Measurements from ENCODE around the gene CAPSL.

Gene CAPSL

DNA sequence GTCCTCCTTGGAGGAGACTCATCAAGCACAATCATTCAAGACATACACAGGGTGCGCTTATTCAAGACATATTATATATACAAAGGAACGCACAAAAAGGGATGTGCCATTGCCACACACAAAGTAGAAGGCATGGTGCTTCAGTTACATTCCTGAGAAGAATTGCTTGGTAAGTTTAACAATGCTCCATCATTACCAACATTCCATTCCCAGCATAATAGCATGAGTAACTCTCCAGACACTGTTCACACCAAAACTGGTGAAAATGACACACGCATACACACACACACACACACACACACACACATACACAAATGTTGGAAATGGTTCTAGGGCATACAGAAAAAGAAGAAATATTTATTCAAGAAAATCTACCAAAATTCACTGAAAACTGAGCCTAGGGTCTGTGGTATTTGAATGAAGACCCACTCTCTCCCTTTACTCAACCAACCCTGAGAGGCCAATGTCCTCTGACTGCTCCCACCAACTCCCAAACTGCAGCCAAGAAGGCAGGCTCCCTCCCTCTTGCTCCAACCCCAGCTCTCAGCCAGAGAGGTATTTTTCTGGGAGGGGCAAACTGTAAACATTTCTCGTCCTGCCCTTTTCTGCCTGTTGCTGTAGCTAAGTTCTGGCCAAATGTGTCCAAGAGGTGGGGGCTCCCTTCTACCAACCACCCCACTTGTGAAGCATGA is 32.9 kb upstream of the CAPSL start:
- H3K27me3 ChIP-seq (ENCODE audit: insufficient read depth, low read length, poor library complexity), result no peaks in the 10 kb centered on the region

GRCh38 chr5:35963381-35963843 is 25.0 kb upstream of the CAPSL start:
- no peak overlapping the region for H2BK15ac ChIP-seq (replicated peaks; ENCODE audit: low read depth)
- no peak overlapping the region for H3K4me3 ChIP-seq (ENCODE audit: low read length)
- H3K27me3 ChIP-seq (ENCODE audit: insufficient read depth, low read length, poor library complexity), result no peaks in the 10 kb centered on the region
- H3K4ac ChIP-seq (ENCODE audit: low read depth, low read length), result no peak overlapping the region
- WGBS (ENCODE audit: extremely low coverage, insufficient coverage, low lambda C conversion rate), result no CpG with 5 or more reads among the region's 8 CpGs
- no peak overlapping the region for H3K27ac ChIP-seq (ENCODE audit: low read depth, low read length)
- H2AK5ac ChIP-seq (ENCODE audit: low read length), result no peak overlapping the region
- no peak overlapping the region for H3K18ac ChIP-seq (ENCODE audit: low read length)
- no peak overlapping the region for H3K23ac ChIP-seq (ENCODE audit: low read length)
- H3K9ac ChIP-seq (ENCODE audit: low read length), result no peak overlapping the region
- no peak overlapping the region for H3K4me2 ChIP-seq (ENCODE audit: low read length)
- H3K4me1 ChIP-seq (ENCODE audit: control insufficient read depth, low read depth, low read length), result no peaks in the 10 kb centered on the region
- no peak overlapping the region for H4K5ac ChIP-seq (ENCODE audit: low read length)
- no peak overlapping the region for H2BK120ac ChIP-seq (ENCODE audit: low read depth, low read length)
- no peaks in the 10 kb centered on the region for H3K36me3 ChIP-seq (ENCODE audit: control insufficient read depth, insufficient read depth, low read length)
- H3K79me2 ChIP-seq (ENCODE audit: control insufficient read depth, insufficient read depth, low read length), result no peaks in the 10 kb centered on the region
- no peak overlapping the region for H2BK5ac ChIP-seq (ENCODE audit: low read length)
- no peak overlapping the region for H4K8ac ChIP-seq (ENCODE audit: low read depth, low read length)
- DNase-seq, result peak; percentile 62
- H3K79me1 ChIP-seq (ENCODE audit: low read length), result no peaks in the 10 kb centered on the region
- H3K56ac ChIP-seq (ENCODE audit: low read length), result no peak overlapping the region

More for the DNA sequence above, 32.9 kb upstream of the CAPSL start:
- Histone ChIP-seq H2BK15ac (replicated peaks; ENCODE audit: low read depth) (no peak overlapping the region), H2BK120ac (ENCODE audit: low read depth, low read length) (no peak overlapping the region), H3K27ac (ENCODE audit: low read depth, low read length) (no peak overlapping the region), H3K18ac (ENCODE audit: low read length) (no peak overlapping the region), H3K4me2 (ENCODE audit: low read length) (no peak overlapping the region), H3K9ac (ENCODE audit: low read length) (no peak overlapping the region), H4K5ac (ENCODE audit: low read length) (no peak overlapping the region), H3K4me1 (ENCODE audit: control insufficient read depth, low read depth, low read length) (no peaks in the 10 kb centered on the region), H3K4ac (ENCODE audit: low read depth, low read length) (no peak overlapping the region), H2AK5ac (ENCODE audit: low read length) (no peak overlapping the region), H4K8ac (ENCODE audit: low read depth, low read length) (no peak overlapping the region), H3K36me3 (ENCODE audit: control insufficient read depth, insufficient read depth, low read length) (no peaks in the 10 kb centered on the region), H3K23ac (ENCODE audit: low read length) (no peak overlapping the region), H3K79me2 (ENCODE audit: control insufficient read depth, insufficient read depth, low read length) (no peaks in the 10 kb centered on the region), H3K79me1 (ENCODE audit: low read length) (no peaks in the 10 kb centered on the region), H3K56ac (ENCODE audit: low read length) (no peak overlapping the region), H3K4me3 (ENCODE audit: low read length) (no peak overlapping the region), H2BK5ac (ENCODE audit: low read length) (no peak overlapping the region)
- no peak for DNase-seq
- whole genome bisulfite sequencing (ENCODE audit: extremely low coverage, insufficient coverage, low lambda C conversion rate), result no CpG with 5 or more reads among the region's 4 CpGs

GRCh38 chr5:35960328-35960727 is 21.9 kb upstream of the CAPSL start:
- DNase-seq, result no peak
- no peak overlapping the region for H3K27ac ChIP-seq (ENCODE audit: low read depth, low read length)
- WGBS (ENCODE audit: extremely low coverage, insufficient coverage, low lambda C conversion rate), result no CpG with 5 or more reads among the region's 7 CpGs

GRCh38 chr5:35956429-35956828 is 18.0 kb upstream of the CAPSL start:
- Histone ChIP-seq H3K23ac (ENCODE audit: low read length) (no peak overlapping the region), H3K27me3 (ENCODE audit: insufficient read depth, low read length, poor library complexity) (peaks cover 3% of the 10 kb centered on the region), H3K4ac (ENCODE audit: low read depth, low read length) (no peak overlapping the region), H4K8ac (ENCODE audit: low read depth, low read length) (no peak overlapping the region), H3K56ac (ENCODE audit: low read length) (no peak overlapping the region), H2BK5ac (ENCODE audit: low read length) (no peak overlapping the region), H3K79me1 (ENCODE audit: low read length) (no peaks in the 10 kb centered on the region), H2BK120ac (ENCODE audit: low read depth, low read length) (no peak overlapping the region), H4K5ac (ENCODE audit: low read length) (no peak overlapping the region), H2BK15ac (replicated peaks; ENCODE audit: low read depth) (no peak overlapping the region), H3K79me2 (ENCODE audit: control insufficient read depth, insufficient read depth, low read length) (no peaks in the 10 kb centered on the region), H3K4me3 (ENCODE audit: low read length) (no peak overlapping the region), H3K18ac (ENCODE audit: low read length) (no peak overlapping the region), H3K36me3 (ENCODE audit: control insufficient read depth, insufficient read depth, low read length) (no peaks in the 10 kb centered on the region), H3K4me1 (ENCODE audit: control insufficient read depth, low read depth, low read length) (no peaks in the 10 kb centered on the region), H2AK5ac (ENCODE audit: low read length) (no peak overlapping the region), H3K27ac (ENCODE audit: low read depth, low read length) (no peak overlapping the region), H3K4me2 (ENCODE audit: low read length) (no peak overlapping the region), H3K9ac (ENCODE audit: low read length) (no peak overlapping the region)
- no peak for DNase-seq
- no CpG with 5 or more reads among the region's 1 CpG for WGBS (ENCODE audit: extremely low coverage, insufficient coverage, low lambda C conversion rate)

More at GRCh38 chr5:35960328-35960727, 21.9 kb upstream of the CAPSL start:
- H3K36me3 ChIP-seq (ENCODE audit: control insufficient read depth, insufficient read depth, low read length), result no peaks in the 10 kb centered on the region
- H2BK15ac ChIP-seq (replicated peaks; ENCODE audit: low read depth), result no peak overlapping the region
- H2BK5ac ChIP-seq (ENCODE audit: low read length), result no peak overlapping the region
- H2AK5ac ChIP-seq (ENCODE audit: low read length), result no peak overlapping the region
- no peak overlapping the region for H3K4me3 ChIP-seq (ENCODE audit: low read length)
- H4K8ac ChIP-seq (ENCODE audit: low read depth, low read length), result no peak overlapping the region
- H3K27me3 ChIP-seq (ENCODE audit: insufficient read depth, low read length, poor library complexity), result no peaks in the 10 kb centered on the region
- no peak overlapping the region for H3K9ac ChIP-seq (ENCODE audit: low read length)
- H3K79me1 ChIP-seq (ENCODE audit: low read length), result no peaks in the 10 kb centered on the region
- no peaks in the 10 kb centered on the region for H3K79me2 ChIP-seq (ENCODE audit: control insufficient read depth, insufficient read depth, low read length)
- no peak overlapping the region for H3K23ac ChIP-seq (ENCODE audit: low read length)
- no peaks in the 10 kb centered on the region for H3K4me1 ChIP-seq (ENCODE audit: control insufficient read depth, low read depth, low read length)
- H3K56ac ChIP-seq (ENCODE audit: low read length), result no peak overlapping the region
- no peak overlapping the region for H4K5ac ChIP-seq (ENCODE audit: low read length)
- no peak overlapping the region for H3K4ac ChIP-seq (ENCODE audit: low read depth, low read length)
- H3K4me2 ChIP-seq (ENCODE audit: low read length), result no peak overlapping the region
- H3K18ac ChIP-seq (ENCODE audit: low read length), result no peak overlapping the region
- H2BK120ac ChIP-seq (ENCODE audit: low read depth, low read length), result no peak overlapping the region

DNA sequence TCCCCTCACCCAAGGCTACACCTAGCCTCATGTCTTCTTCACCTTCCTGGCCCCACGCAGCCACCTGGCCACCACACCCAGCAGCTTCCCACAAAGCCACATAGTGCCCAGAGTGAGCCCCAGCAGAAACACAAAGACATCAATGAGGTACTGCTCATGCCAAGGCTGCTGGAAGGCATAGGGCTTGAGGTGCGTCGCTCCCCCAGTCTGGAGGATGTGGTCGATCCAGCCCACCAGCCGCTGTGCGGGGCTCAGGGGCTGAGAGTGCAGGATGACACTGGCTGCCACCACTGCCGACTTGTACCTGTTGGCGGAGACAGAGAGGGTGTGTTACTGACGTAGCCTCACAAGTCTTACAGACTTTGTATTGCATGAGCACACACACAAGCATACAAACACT is 15.8 kb upstream of the CAPSL start:
- Histone ChIP-seq H3K56ac (ENCODE audit: low read length) (no peak overlapping the region), H3K23ac (ENCODE audit: low read length) (no peak overlapping the region), H3K4me1 (ENCODE audit: control insufficient read depth, low read depth, low read length) (no peaks in the 10 kb centered on the region), H3K27me3 (ENCODE audit: insufficient read depth, low read length, poor library complexity) (peaks cover 3% of the 10 kb centered on the region), H3K4ac (ENCODE audit: low read depth, low read length) (no peak overlapping the region), H3K79me2 (ENCODE audit: control insufficient read depth, insufficient read depth, low read length) (no peaks in the 10 kb centered on the region), H3K18ac (ENCODE audit: low read length) (no peak overlapping the region), H2AK5ac (ENCODE audit: low read length) (no peak overlapping the region), H3K27ac (ENCODE audit: low read depth, low read length) (no peak overlapping the region), H3K4me2 (ENCODE audit: low read length) (no peak overlapping the region), H3K4me3 (ENCODE audit: low read length) (no peak overlapping the region), H3K9ac (ENCODE audit: low read length) (no peak overlapping the region), H2BK5ac (ENCODE audit: low read length) (no peak overlapping the region), H4K8ac (ENCODE audit: low read depth, low read length) (no peak overlapping the region), H3K36me3 (ENCODE audit: control insufficient read depth, insufficient read depth, low read length) (no peaks in the 10 kb centered on the region), H2BK15ac (replicated peaks; ENCODE audit: low read depth) (no peak overlapping the region), H3K79me1 (ENCODE audit: low read length) (no peaks in the 10 kb centered on the region), H2BK120ac (ENCODE audit: low read depth, low read length) (no peak overlapping the region), H4K5ac (ENCODE audit: low read length) (no peak overlapping the region)
- WGBS (ENCODE audit: extremely low coverage, insufficient coverage, low lambda C conversion rate), result no CpG with 5 or more reads among the region's 9 CpGs
- peak; percentile 11 for DNase-seq

DNA sequence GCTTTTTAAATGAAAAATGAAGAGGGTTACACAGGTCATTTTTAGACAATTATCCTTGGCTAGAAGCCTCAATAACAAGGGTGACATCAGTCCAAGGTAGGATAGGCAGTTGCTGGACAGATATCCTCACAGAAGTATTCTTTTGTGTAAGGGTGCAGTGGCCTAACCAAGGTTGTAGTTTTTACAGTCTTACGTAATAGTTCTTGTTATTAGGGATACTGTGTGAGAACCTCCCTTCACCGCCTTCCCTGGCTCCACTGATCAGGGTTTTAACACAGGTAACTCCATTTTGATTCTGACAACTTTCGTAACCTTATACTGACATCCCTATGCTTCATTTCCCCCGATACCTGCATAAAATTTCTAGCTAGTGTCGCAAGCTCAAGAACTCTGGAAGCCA is 8.7 kb upstream of the CAPSL start:
- Histone ChIP-seq H2BK120ac (ENCODE audit: low read depth, low read length) (no peak overlapping the region), H3K79me2 (ENCODE audit: control insufficient read depth, insufficient read depth, low read length) (no peaks in the 10 kb centered on the region), H3K23ac (ENCODE audit: low read length) (no peak overlapping the region), H3K56ac (ENCODE audit: low read length) (no peak overlapping the region), H3K27ac (ENCODE audit: low read depth, low read length) (no peak overlapping the region), H2AK5ac (ENCODE audit: low read length) (no peak overlapping the region), H3K4me1 (ENCODE audit: control insufficient read depth, low read depth, low read length) (no peaks in the 10 kb centered on the region), H3K36me3 (ENCODE audit: control insufficient read depth, insufficient read depth, low read length) (no peaks in the 10 kb centered on the region), H4K5ac (ENCODE audit: low read length) (no peak overlapping the region), H3K18ac (ENCODE audit: low read length) (no peak overlapping the region), H2BK15ac (replicated peaks; ENCODE audit: low read depth) (no peak overlapping the region), H3K27me3 (ENCODE audit: insufficient read depth, low read length, poor library complexity) (no peaks in the 10 kb centered on the region), H3K4me2 (ENCODE audit: low read length) (no peak overlapping the region), H3K9ac (ENCODE audit: low read length) (no peak overlapping the region), H3K79me1 (ENCODE audit: low read length) (no peaks in the 10 kb centered on the region), H3K4me3 (ENCODE audit: low read length) (no peak overlapping the region), H4K8ac (ENCODE audit: low read depth, low read length) (no peak overlapping the region), H2BK5ac (ENCODE audit: low read length) (no peak overlapping the region), H3K4ac (ENCODE audit: low read depth, low read length) (no peak overlapping the region)
- WGBS (ENCODE audit: extremely low coverage, insufficient coverage, low lambda C conversion rate), result no CpG with 5 or more reads among the region's 5 CpGs
- DNase-seq, result no peak
